GM21390 (cell line): ENCODE measurements around the gene LAMC1.
"Not testable (repeated sequence)": the region's sequence is repeated elsewhere in the genome, so short reads cannot be mapped to it uniquely, and the experiment has no call there.

Experiments
- ATAC-seq: cut with Tn5 transposase; IDR thresholded peaks from one replicate; pipeline ENCODE4 v1.9.1; 2021; ENCODE audit not compliant: unreplicated experiment

LAMC1 gene

GRCh38 chr1:183143576-183144315 is 120.5 kb downstream of the LAMC1 start:
- ATAC-seq = no peak

- ATAC-seq = no peak
Measured at GRCh38 chr1:183144752-183145151, 121.5 kb downstream of the LAMC1 start.

- no peak for ATAC-seq
Measured at GRCh38 chr1:183147735-183148134, 124.5 kb downstream of the LAMC1 start.

GRCh38 chr1:183148599-183148998 is 125.4 kb downstream of the LAMC1 start:
- no peak for ATAC-seq

GRCh38 chr1:183149273-183149672 is 126.1 kb downstream of the LAMC1 start:
- no peak for ATAC-seq

GRCh38 chr1:183150032-183150431 is 126.8 kb downstream of the LAMC1 start:
- not testable (repeated sequence) for ATAC-seq

GRCh38 chr1:183150445-183150844 is 127.2 kb downstream of the LAMC1 start:
- ATAC-seq = no peak

GRCh38 chr1:183152180-183152579 is 129.0 kb downstream of the LAMC1 start:
- ATAC-seq = no peak

GRCh38 chr1:183155939-183156338 is 132.7 kb downstream of the LAMC1 start:
- no peak for ATAC-seq

- ATAC-seq = no peak
Measured at GRCh38 chr1:183159960-183160359, 136.7 kb downstream of the LAMC1 start.

GRCh38 chr1:183161391-183161790 is 138.2 kb downstream of the LAMC1 start:
- ATAC-seq = no peak

- no peak for ATAC-seq
Measured at GRCh38 chr1:183163316-183163715, 140.1 kb downstream of the LAMC1 start.

GRCh38 chr1:183164340-183164739 is 141.1 kb downstream of the LAMC1 start:
- ATAC-seq = no peak

GRCh38 chr1:183164963-183165362 is 141.7 kb downstream of the LAMC1 start:
- no peak for ATAC-seq

- ATAC-seq = no peak
Measured at GRCh38 chr1:183165456-183165855, 142.2 kb downstream of the LAMC1 start.

GRCh38 chr1:183166454-183166853 is 143.2 kb downstream of the LAMC1 start:
- no peak for ATAC-seq

- ATAC-seq = no peak
Measured at GRCh38 chr1:183167676-183168075, 144.5 kb downstream of the LAMC1 start.

- no peak for ATAC-seq
Measured at GRCh38 chr1:183168308-183168707, 145.1 kb downstream of the LAMC1 start.

- no peak for ATAC-seq
Measured at GRCh38 chr1:183173828-183174227, 150.6 kb downstream of the LAMC1 start.

- ATAC-seq = no peak
Measured at GRCh38 chr1:183175631-183176030, 152.4 kb downstream of the LAMC1 start.

GRCh38 chr1:183178545-183178944 is 155.3 kb downstream of the LAMC1 start:
- ATAC-seq = no peak

- ATAC-seq = no peak
Measured at GRCh38 chr1:183179033-183179432, 155.8 kb downstream of the LAMC1 start.

GRCh38 chr1:183180218-183180617 is 157.0 kb downstream of the LAMC1 start:
- ATAC-seq = no peak
